Activated CD8-positive, alpha-beta T cell treated with anti-CD3 and anti-CD28 coated beads, Interleukin-2, amount 10 ng/mL, durations not matched to agents 7 days and 5 days (primary cell): ENCODE results near the gene ADGRB2. TPM values are rescaled to one million over a fixed set of nuclear protein-coding genes. Genes with fewer than 3 reads are reported as not detected.

Source experiments
- ATAC-seq: fragments of 150-1000 bp; cut with Tn5 transposase; one replicate; pipeline ENCODE4 v1.10.0; 2021; ENCODE audit warnings: moderate library complexity
- CTCF ChIA-PET: fragments of 350-600 bp; sonication (Branson Sonifier 250); formaldehyde crosslinking; loops from one replicate; lab custom pipeline; 2021; ENCODE audit warnings: antibody characterized with exemption; lab: Charles Lee
- POLR2A ChIA-PET: fragments of 350-600 bp; sonication (Branson Sonifier 250); formaldehyde crosslinking; loops from one replicate; lab custom pipeline; 2021; ENCODE audit warnings: antibody characterized with exemption; lab: Charles Lee
- DNase-seq: peaks from one replicate; pipeline ENCODE4 v3.0.0-alpha.2; 2020
- H3K27ac Mint-ChIP-seq: one replicate; pipeline ENCODE4 v1.8.0; 2021; ENCODE audit warnings: mild to moderate bottlenecking, mixed read lengths
- H3K27me3 Mint-ChIP-seq: one replicate; pipeline ENCODE4 v1.8.0; 2021; ENCODE audit warnings: low read depth, mixed read lengths
- H3K36me3 Mint-ChIP-seq: one replicate; pipeline ENCODE4 v1.8.0; 2021; ENCODE audit warnings: low read depth, mixed read lengths
- H3K4me1 Mint-ChIP-seq: one replicate; pipeline ENCODE4 v1.8.0; 2021; ENCODE audit warnings: low read depth, mixed read lengths
- H3K4me3 Mint-ChIP-seq: one replicate; pipeline ENCODE4 v1.8.0; 2021; ENCODE audit warnings: mild to moderate bottlenecking, mixed read lengths
- H3K9me3 Mint-ChIP-seq: one replicate; pipeline ENCODE4 v1.8.0; 2022; ENCODE audit warnings: mixed read lengths; ENCODE audit not compliant: insufficient read depth
- total RNA-seq, 2 experiments: library from RNA; stranded (reverse); gene quantifications; one replicate each; pipeline ENCODE4 v1.2.3, GENCODE V29; 2021

Gene ADGRB2
- total RNA-seq, 2 experiments from 2014 or later = 0.05 to 0.37 TPM

GRCh38 chr1:31760471-31761470 is 3.4 kb downstream of the ADGRB2 start:
- H3K9me3 Mint-ChIP-seq = no peaks in the 10 kb centered on the region
- ChIA-PET POLR2A (interaction anchor here (1.1 kb wide), 1 partner anchor 91 kb away, joined by 3 read pairs; no protein-coding TSS in a partner anchor), CTCF (interaction anchor here (0.8 to 7.6 kb wide), 5 partner anchors 10 to 29 kb away, joined by 3 to 43 read pairs (median 8); no protein-coding TSS in a partner anchor)
- H3K27me3 Mint-ChIP-seq = peaks cover 48% of the 10 kb centered on the region
- H3K27ac Mint-ChIP-seq = no peak overlapping the region
- H3K4me1 Mint-ChIP-seq = peaks cover 29% of the 10 kb centered on the region
- peak overlapping the region; percentile 42 for H3K4me3 Mint-ChIP-seq
- DNase-seq (peak; percentile 71), ATAC-seq (peak; percentile 62)
- no peaks in the 10 kb centered on the region for H3K36me3 Mint-ChIP-seq

GRCh38 chr1:31759298-31760023 is 4.7 kb downstream of the ADGRB2 start:
- POLR2A ChIA-PET = no interaction called here
- no peak for DNase-seq
- peaks cover 37% of the 10 kb centered on the region for H3K27me3 Mint-ChIP-seq
- H3K36me3 Mint-ChIP-seq = no peaks in the 10 kb centered on the region
- H3K4me3 Mint-ChIP-seq = no peak overlapping the region
- no peak overlapping the region for H3K27ac Mint-ChIP-seq
- ATAC-seq = no peak
- CTCF ChIA-PET = interaction anchor here (0.8 to 2.7 kb wide), 5 partner anchors 8 to 205 kb away, joined by 3 to 12 read pairs (median 5); no protein-coding TSS in a partner anchor
- H3K4me1 Mint-ChIP-seq = peaks cover 25% of the 10 kb centered on the region
- no peaks in the 10 kb centered on the region for H3K9me3 Mint-ChIP-seq

DNA sequence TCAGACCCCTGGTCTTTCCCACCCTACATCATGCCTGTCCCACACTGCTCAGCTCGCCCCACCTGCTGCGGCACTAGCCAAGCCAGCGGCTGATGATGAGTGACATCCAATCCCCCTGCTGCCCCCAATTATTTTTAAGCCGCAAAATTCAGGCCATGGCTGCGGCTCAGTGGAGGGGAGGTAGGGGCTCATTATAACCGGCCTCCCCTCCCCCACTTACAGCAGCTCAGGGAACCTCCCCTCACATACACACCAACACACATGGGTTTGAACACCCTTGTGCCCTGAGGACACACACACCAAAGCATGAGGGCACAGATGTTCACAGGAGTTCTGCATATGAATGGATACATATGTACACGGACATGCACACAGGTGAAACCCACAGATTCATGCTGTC is 5.3 kb downstream of the ADGRB2 start:
- no peak overlapping the region for H3K27ac Mint-ChIP-seq
- H3K36me3 Mint-ChIP-seq = no peaks in the 10 kb centered on the region
- POLR2A ChIA-PET = no interaction called here
- H3K4me3 Mint-ChIP-seq = no peak overlapping the region
- DNase-seq (no peak), ATAC-seq (no peak)
- peaks cover 25% of the 10 kb centered on the region for H3K4me1 Mint-ChIP-seq
- peaks cover 36% of the 10 kb centered on the region for H3K27me3 Mint-ChIP-seq
- CTCF ChIA-PET = interaction anchor here (0.5 to 2.7 kb wide), 5 partner anchors 13 to 205 kb away, joined by 3 to 12 read pairs (median 3); no protein-coding TSS in a partner anchor
- H3K9me3 Mint-ChIP-seq = no peaks in the 10 kb centered on the region

DNA sequence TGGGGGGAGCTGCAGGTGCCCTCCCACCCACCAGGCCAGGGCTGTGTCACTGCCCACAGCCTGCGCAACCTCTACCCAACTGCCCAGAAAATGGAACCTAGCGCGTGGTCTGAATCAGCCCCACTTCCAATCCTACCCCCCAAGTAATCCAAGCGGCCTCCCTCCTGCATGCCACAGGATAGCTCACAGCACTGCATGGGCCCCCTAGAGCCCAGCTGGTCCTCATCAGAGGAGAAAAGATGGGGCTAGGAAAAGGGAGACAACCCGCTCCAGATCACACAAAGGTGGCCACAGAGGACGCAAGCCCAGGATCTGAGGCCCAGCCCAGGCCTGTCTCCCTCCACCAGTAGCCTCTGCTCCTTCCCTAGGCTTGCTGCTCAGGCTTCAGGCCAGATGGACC is 6.2 kb downstream of the ADGRB2 start:
- POLR2A ChIA-PET = no interaction called here
- Mint-ChIP-seq H3K36me3 (no peaks in the 10 kb centered on the region), H3K27me3 (peaks cover 29% of the 10 kb centered on the region), H3K4me1 (peaks cover 24% of the 10 kb centered on the region), H3K4me3 (no peak overlapping the region), H3K9me3 (no peaks in the 10 kb centered on the region), H3K27ac (no peak overlapping the region)
- DNase-seq (no peak), ATAC-seq (no peak)
- CTCF ChIA-PET = interaction anchor here (0.6 to 2.7 kb wide), 3 partner anchors 12 to 46 kb away, joined by 3 to 12 read pairs (median 4); no protein-coding TSS in a partner anchor

DNA sequence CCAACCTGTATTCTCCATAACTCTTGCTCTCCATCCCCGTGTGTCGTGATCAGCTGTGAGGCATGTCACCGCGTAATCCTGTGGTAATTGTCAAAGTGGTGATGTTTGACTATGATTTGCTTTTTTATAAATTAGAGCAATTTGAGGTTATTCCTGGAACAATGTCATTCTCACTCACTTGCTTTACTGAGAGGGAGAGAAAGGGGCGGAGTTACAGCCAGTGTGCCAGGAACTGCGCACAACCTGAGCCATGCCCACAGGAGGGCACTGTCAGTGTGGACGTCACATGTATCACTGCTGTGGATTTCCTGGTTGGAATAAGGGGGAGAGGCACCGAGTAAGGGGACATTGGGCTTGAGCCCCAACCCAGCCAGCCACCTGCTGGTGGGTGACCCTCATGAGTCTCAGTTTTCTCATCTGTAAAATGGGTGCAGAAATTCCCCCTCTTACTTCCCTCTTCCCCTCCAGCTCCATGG is 6.9 kb downstream of the ADGRB2 start:
- no peak overlapping the region for H3K4me3 Mint-ChIP-seq

GRCh38 chr1:31756578-31756977 is 7.6 kb downstream of the ADGRB2 start:
- H3K27me3 Mint-ChIP-seq = peaks cover 17% of the 10 kb centered on the region
- no peak overlapping the region for H3K27ac Mint-ChIP-seq
- no peak for ATAC-seq
- H3K36me3 Mint-ChIP-seq = no peaks in the 10 kb centered on the region
- ChIA-PET CTCF (interaction anchor here (2.7 kb wide), 1 partner anchor 11 kb away, joined by 12 read pairs; no protein-coding TSS in a partner anchor), POLR2A (no interaction called here)
- no peak overlapping the region for H3K4me3 Mint-ChIP-seq
- DNase-seq = no peak
- no peaks in the 10 kb centered on the region for H3K9me3 Mint-ChIP-seq
- peaks cover 31% of the 10 kb centered on the region for H3K4me1 Mint-ChIP-seq

More for the DNA sequence above, 6.9 kb downstream of the ADGRB2 start:
- ChIA-PET CTCF (interaction anchor here (1.4 to 2.7 kb wide), 2 partner anchors 12 to 31 kb away, joined by 4 to 12 read pairs; no protein-coding TSS in a partner anchor), POLR2A (no interaction called here)
- Mint-ChIP-seq H3K9me3 (no peaks in the 10 kb centered on the region), H3K27ac (no peak overlapping the region), H3K27me3 (peaks cover 24% of the 10 kb centered on the region), H3K36me3 (no peaks in the 10 kb centered on the region), H3K4me1 (peaks cover 29% of the 10 kb centered on the region)
- ATAC-seq (no peak), DNase-seq (no peak)

DNA sequence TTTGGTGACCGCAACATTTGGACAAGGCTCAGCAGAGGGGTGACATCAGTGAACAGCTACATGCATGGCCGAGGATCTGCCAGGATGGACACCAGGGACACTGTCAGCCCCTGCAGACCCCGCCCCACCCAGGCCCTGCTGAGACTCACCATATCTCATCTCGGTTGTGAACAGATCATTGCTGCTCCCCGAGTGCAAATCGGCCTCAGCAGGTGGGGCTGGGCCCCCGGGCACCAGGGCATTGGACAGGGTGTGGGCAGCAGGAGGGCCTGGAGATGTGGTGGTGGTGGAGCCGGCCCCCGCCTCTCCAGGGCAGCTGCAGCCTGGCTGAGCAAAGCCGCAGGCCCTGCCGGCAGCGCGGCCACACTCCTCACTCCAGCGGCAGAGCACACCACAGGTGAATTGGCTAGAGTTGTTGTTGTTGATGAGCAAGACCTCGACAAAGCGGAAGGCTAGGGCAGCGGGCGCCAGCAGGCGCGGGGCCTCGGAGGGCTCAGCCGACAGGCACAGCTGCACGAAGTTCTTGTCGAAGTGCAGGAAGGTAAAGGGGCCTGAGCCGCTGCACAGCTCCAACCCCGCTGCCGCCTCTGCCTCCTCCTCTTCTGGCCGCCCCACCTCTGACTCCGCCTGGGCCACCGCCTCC is 8.2 kb downstream of the ADGRB2 start:
- H3K4me1 Mint-ChIP-seq = peaks cover 30% of the 10 kb centered on the region
- no peak overlapping the region for H3K4me3 Mint-ChIP-seq
- H3K9me3 Mint-ChIP-seq = no peaks in the 10 kb centered on the region
- H3K27ac Mint-ChIP-seq = no peak overlapping the region
- H3K27me3 Mint-ChIP-seq = peaks cover 14% of the 10 kb centered on the region
- ChIA-PET CTCF (no interaction called here), POLR2A (no interaction called here)
- DNase-seq = no peak
- no peak for ATAC-seq
- H3K36me3 Mint-ChIP-seq = no peaks in the 10 kb centered on the region

GRCh38 chr1:31755197-31755611 is 8.9 kb downstream of the ADGRB2 start:
- peak overlapping the region; percentile 54 for H3K27ac Mint-ChIP-seq
- no peak for ATAC-seq
- ChIA-PET POLR2A (no interaction called here), CTCF (no interaction called here)
- no peaks in the 10 kb centered on the region for H3K9me3 Mint-ChIP-seq
- H3K27me3 Mint-ChIP-seq = peaks cover 13% of the 10 kb centered on the region
- peaks cover 37% of the 10 kb centered on the region for H3K4me1 Mint-ChIP-seq
- DNase-seq = no peak
- no peak overlapping the region for H3K4me3 Mint-ChIP-seq
- H3K36me3 Mint-ChIP-seq = no peaks in the 10 kb centered on the region

GRCh38 chr1:31754397-31754796 is 9.7 kb downstream of the ADGRB2 start:
- ChIA-PET CTCF (interaction anchor here (1.4 to 1.8 kb wide), 2 partner anchors 9 to 35 kb away, joined by 5 to 6 read pairs; no protein-coding TSS in a partner anchor), POLR2A (interaction anchor here (0.5 kb wide), 1 partner anchor 766 kb away, joined by 4 read pairs; no protein-coding TSS in a partner anchor)
- ATAC-seq = no peak
- Mint-ChIP-seq H3K4me1 (peaks cover 39% of the 10 kb centered on the region), H3K27me3 (peaks cover 5% of the 10 kb centered on the region), H3K36me3 (no peaks in the 10 kb centered on the region), H3K4me3 (no peak overlapping the region), H3K27ac (peak overlapping the region; percentile 58), H3K9me3 (no peaks in the 10 kb centered on the region)
- DNase-seq = no peak

DNA sequence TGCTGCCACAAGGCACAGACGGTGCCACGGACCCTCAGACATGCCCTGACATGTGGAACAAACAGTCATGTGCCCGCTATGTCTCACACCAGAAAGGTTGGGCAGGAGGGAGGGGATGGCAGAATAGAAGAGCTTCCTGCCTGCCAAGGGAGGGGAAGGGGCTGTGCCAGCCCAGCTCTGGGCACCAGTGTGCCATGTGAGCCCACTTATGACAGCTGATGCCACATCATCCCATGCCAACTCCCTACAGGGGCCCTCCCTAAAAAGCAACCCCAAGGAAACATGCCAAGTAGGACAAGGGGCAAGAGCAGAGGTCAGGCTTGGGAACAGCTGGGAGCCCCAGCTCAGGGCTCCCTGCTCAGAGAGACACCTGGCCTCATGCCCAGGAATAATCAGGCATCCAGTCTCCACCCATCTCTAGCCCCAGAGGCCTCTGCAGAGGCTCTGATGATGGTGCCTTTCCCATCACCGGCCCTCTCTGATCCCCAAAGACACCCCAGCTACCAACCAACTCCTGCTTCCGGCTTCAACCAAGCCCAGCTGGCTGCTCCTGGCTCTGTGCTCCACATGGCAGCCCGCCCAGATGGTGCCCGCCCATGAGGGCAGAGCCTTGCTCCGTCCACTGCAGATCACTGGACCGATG is 10.3 kb downstream of the ADGRB2 start:
- H3K4me3 Mint-ChIP-seq = no peak overlapping the region
- peaks cover 39% of the 10 kb centered on the region for H3K4me1 Mint-ChIP-seq
- peak overlapping the region; percentile 58 for H3K27ac Mint-ChIP-seq
- H3K9me3 Mint-ChIP-seq = no peaks in the 10 kb centered on the region
- DNase-seq = no peak
- ChIA-PET CTCF (interaction anchor here (1.4 to 1.8 kb wide), 2 partner anchors 8 to 35 kb away, joined by 5 to 6 read pairs; no protein-coding TSS in a partner anchor), POLR2A (interaction anchor here (0.5 kb wide), 1 partner anchor 767 kb away, joined by 4 read pairs; no protein-coding TSS in a partner anchor)
- peaks cover under 1% of the 10 kb centered on the region for H3K27me3 Mint-ChIP-seq
- ATAC-seq = no peak
- H3K36me3 Mint-ChIP-seq = no peaks in the 10 kb centered on the region
